22Rv1 (cell line): ENCODE data around the gene BLID.

Experiments used
- CTCF ChIP-seq: fragments of 450-650 bp; IDR thresholded peaks from 2 replicates; pipeline ENCODE4 v1.5.1; 2017; ENCODE audit warnings: mild to moderate bottlenecking
- ZFX ChIP-seq: fragments of 450-650 bp; IDR thresholded peaks from 2 replicates; pipeline ENCODE4 v1.6.1; 2017; ENCODE audit warnings: antibody characterized with exemption, borderline replicate concordance

GRCh38 chr11:122107045-122107444 is 9.0 kb downstream of the BLID start:
- TF ChIP-seq CTCF, result no peak
- TF ChIP-seq ZFX, result no peak
